ENCODE measurements around the gene AP1S2. TPM values are rescaled to one million over a fixed set of nuclear protein-coding genes. Genes with fewer than 3 reads are reported as not detected.
A peak's percentile ranks its signal among the peaks of the same experiment; 100 is the strongest.

AP1S2 gene
- total and polyA plus RNA-seq, 9 of the 15 experiments (the other 6 are each of a cell fraction or from before 2014, with no cell fraction given) = 11.1 to 64.2 (median 25.8) TPM

DNA sequence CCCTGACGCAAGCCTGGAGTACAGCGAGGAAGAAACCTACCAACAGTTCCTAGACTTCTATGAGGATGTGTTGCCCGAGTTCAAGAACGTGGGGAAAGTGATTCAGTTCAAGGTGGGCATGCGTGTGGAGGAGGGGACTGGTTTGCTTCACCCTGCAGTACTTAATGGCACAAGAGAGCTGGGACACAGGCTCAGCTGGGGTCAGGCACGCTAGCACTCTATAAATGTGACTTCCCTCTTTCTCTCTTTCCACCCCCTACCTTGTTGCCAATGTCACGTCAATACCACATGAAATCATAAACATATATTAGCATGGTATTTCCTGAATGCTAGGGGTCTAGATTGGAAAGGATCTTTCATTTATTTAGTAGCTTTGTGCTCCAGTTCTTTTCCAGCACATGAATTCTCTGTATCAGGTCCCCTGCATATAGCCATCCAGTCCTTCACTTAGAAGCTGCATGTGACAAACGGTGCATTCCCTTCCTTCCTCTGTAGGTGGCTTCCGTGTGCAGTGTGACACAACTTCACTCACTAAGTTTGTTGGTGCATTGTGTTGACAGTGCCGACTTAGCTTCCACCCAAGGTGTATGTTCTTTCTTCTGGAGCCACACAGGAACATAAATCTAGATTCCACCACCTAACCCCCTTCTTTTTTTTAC, 38.7 kb downstream of the AP1S2 start:
- no peak overlapping the region for H3K4me2 ChIP-seq (ENCODE audit: insufficient read depth, low read length)
- DNase-seq (ENCODE audit: extremely low read depth in 1 of 4, low spot score in 3 of 4) = peak; percentile 13 to 30 (median 14)
- H3K9me1 ChIP-seq (ENCODE audit: control insufficient read depth, insufficient read depth, low read length) = no peaks in the 10 kb centered on the region
- H3K27me3 ChIP-seq (ENCODE audit: control insufficient read depth in 2 of 2, insufficient read depth in 2 of 2, low read length in 2 of 2) = no peaks in the 10 kb centered on the region
- H3K9ac ChIP-seq (ENCODE audit: insufficient read depth in 1 of 2, low read depth in 2 of 2, low read length in 2 of 2) = no peak overlapping the region
- in situ Hi-C loops (cut with MboI) = no loop called here
- no peak for FAIRE-seq
- no peaks in the 10 kb centered on the region for H3K79me2 ChIP-seq (ENCODE audit: control insufficient read depth, insufficient read depth, low read length)
- no peaks in the 10 kb centered on the region for H3K9me3 ChIP-seq (replicated peaks; ENCODE audit: control insufficient read depth, insufficient read depth, low read depth, low read length)
- ChIA-PET POLR2A (interaction anchor here (0.9 to 1.1 kb wide), 2 partner anchors 26 to 30 kb away, joined by 3 to 5 read pairs; no protein-coding TSS in a partner anchor), CTCF (ENCODE audit: low intra/inter-chr PET ratio) (no interaction called here)
- peak; percentile 86 for ATAC-seq
- no peak overlapping the region for H3K27ac ChIP-seq (ENCODE audit: extremely low read depth, low read depth, low read length)
- 69% methylated on average over 8 of the region's 10 CpGs for WGBS (ENCODE audit: insufficient coverage, low coverage, missing lambda C conversion rate)
- intact Hi-C loops (cut with micrococcal nuclease) = no loop called here
- peaks cover 38% of the 10 kb centered on the region for H3K36me3 ChIP-seq (ENCODE audit: control insufficient read depth, insufficient read depth, low read length)
- H3K4me1 ChIP-seq (replicated peaks in 1 of 2; ENCODE audit: control insufficient read depth in 2 of 2, insufficient read depth in 2 of 2, low read length in 2 of 2) = no peaks in the 10 kb centered on the region
- H3K4me3 ChIP-seq = no peak overlapping the region
- no peak overlapping the region for H2AFZ ChIP-seq (ENCODE audit: low read depth, low read length)
- no peaks in the 10 kb centered on the region for H4K20me1 ChIP-seq (replicated peaks; ENCODE audit: control insufficient read depth, insufficient read depth, low read length)
- BruUV-seq (replicated peaks) = no TSS peak
- TF ChIP-seq CTCF (IDR thresholded peaks at IDR 0.05 in 2 of 3, conservative IDR thresholded peaks at IDR 0.05 in 1 of 3; ENCODE audit: insufficient read depth in 2 of 3, low read depth in 1 of 3, low read length in 3 of 3) (peak; percentile 18 to 33 (median 31); a peak in 2 of 6 replicates), RAD21 (CRISPR knock-in tag; conservative IDR thresholded peaks at IDR 0.05 in 1 of 2, IDR thresholded peaks at IDR 0.05 in 1 of 2) (peak; percentile 31 to 57; a peak in 3 of 4 replicates)
- TF ChIP-seq, protein P1, sequence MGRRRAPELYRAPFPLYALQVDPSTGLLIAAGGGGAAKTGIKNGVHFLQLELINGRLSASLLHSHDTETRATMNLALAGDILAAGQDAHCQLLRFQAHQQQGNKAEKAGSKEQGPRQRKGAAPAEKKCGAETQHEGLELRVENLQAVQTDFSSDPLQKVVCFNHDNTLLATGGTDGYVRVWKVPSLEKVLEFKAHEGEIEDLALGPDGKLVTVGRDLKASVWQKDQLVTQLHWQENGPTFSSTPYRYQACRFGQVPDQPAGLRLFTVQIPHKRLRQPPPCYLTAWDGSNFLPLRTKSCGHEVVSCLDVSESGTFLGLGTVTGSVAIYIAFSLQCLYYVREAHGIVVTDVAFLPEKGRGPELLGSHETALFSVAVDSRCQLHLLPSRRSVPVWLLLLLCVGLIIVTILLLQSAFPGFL (CRISPR knock-in tag; IDR thresholded peaks at IDR 0.05) = no peak
